ENCODE data around the gene BICC1.

- TF ChIP-seq GATA3 (IDR thresholded peaks at IDR 0.05; ENCODE audit: low read depth, low read length) = no peak
- no peak for TF ChIP-seq GATA2 (IDR thresholded peaks at IDR 0.05; ENCODE audit: low read depth, low read length)
Observed at GRCh38 chr10:58771863-58772262, 259.2 kb downstream of the BICC1 start.
